Loucy (cell line): Measurements from ENCODE around the gene IGF2BP2.

Source experiments
- EZH2phosphoT487 ChIP-seq: fragments of 200-600 bp; IDR thresholded peaks from 2 replicates; pipeline ENCODE4 v1.6.1; 2018; ENCODE audit warnings: antibody characterized with exemption, mild to moderate bottlenecking, moderate library complexity, borderline replicate concordance
- TF ChIP-seq, protein P1 (sequence below): fragments of 200-600 bp; sonication (generic); conservative IDR thresholded peaks from 2 replicates; pipeline ENCODE4 v1.5.1; 2014; ENCODE audit warnings: mild to moderate bottlenecking, antibody characterized with exemption, low read length

DNA sequence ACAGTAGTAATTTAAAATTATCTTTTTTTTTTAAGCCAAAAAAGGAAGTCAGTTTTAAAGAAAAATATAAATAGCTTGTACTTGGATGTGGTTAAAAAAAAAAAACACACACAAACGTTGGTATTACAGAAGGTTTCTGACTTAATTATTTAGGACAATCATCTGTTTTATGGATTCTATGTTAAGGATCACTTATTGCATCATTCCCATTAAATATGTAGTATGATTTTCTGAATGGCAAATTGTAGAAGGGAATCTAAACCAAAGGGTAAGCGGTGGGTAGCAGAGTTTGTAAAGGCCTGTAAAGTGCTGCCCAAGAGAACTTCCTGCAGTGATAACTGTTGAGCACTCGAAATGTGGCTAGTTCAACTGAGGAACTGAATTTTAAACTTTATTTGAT, 230.8 kb downstream of the IGF2BP2 start:
- TF ChIP-seq, protein P1, sequence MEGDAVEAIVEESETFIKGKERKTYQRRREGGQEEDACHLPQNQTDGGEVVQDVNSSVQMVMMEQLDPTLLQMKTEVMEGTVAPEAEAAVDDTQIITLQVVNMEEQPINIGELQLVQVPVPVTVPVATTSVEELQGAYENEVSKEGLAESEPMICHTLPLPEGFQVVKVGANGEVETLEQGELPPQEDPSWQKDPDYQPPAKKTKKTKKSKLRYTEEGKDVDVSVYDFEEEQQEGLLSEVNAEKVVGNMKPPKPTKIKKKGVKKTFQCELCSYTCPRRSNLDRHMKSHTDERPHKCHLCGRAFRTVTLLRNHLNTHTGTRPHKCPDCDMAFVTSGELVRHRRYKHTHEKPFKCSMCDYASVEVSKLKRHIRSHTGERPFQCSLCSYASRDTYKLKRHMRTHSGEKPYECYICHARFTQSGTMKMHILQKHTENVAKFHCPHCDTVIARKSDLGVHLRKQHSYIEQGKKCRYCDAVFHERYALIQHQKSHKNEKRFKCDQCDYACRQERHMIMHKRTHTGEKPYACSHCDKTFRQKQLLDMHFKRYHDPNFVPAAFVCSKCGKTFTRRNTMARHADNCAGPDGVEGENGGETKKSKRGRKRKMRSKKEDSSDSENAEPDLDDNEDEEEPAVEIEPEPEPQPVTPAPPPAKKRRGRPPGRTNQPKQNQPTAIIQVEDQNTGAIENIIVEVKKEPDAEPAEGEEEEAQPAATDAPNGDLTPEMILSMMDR, result no peak
- TF ChIP-seq EZH2phosphoT487, result no peak
